GM12873 (cell line): ENCODE measurements around the gene PAK1.

Source experiments
- TF ChIP-seq, protein P1 (sequence below): IDR thresholded peaks from 2 replicates; pipeline ENCODE4 v1.5.1; 2012; ENCODE audit warnings: low read depth, mild to moderate bottlenecking, moderate library complexity, low read length, control low read depth; ENCODE audit not compliant: insufficient read depth; ENCODE audit errors: missing control alignments

Gene PAK1

GRCh38 chr11:77413850-77414460 is 59.9 kb downstream of the PAK1 start:
- TF ChIP-seq, protein P1, sequence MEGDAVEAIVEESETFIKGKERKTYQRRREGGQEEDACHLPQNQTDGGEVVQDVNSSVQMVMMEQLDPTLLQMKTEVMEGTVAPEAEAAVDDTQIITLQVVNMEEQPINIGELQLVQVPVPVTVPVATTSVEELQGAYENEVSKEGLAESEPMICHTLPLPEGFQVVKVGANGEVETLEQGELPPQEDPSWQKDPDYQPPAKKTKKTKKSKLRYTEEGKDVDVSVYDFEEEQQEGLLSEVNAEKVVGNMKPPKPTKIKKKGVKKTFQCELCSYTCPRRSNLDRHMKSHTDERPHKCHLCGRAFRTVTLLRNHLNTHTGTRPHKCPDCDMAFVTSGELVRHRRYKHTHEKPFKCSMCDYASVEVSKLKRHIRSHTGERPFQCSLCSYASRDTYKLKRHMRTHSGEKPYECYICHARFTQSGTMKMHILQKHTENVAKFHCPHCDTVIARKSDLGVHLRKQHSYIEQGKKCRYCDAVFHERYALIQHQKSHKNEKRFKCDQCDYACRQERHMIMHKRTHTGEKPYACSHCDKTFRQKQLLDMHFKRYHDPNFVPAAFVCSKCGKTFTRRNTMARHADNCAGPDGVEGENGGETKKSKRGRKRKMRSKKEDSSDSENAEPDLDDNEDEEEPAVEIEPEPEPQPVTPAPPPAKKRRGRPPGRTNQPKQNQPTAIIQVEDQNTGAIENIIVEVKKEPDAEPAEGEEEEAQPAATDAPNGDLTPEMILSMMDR = peak; percentile 4

DNA sequence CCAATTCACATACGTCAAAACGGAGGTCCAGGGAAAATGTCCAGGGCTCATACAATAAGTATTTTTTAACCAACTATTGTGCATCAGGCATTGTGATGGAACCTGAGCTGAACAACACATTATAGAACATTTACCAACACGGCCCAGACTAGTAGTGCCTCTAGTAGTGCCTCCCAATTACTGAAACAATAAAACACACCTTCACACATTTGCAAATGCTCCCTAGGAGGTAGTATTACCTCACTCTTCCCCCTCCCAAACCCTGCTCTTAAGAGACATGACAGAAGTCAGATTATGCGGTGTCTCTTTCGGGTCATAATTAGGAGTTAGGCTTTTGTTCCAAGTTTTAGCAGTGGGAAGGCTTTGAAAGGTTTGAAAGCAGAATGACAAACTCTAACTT is 61.1 kb downstream of the PAK1 start:
- TF ChIP-seq, protein P1 = no peak

GRCh38 chr11:77411717-77412441 is 62.0 kb downstream of the PAK1 start:
- TF ChIP-seq, protein P1 = no peak

GRCh38 chr11:77411137-77411707 is 62.7 kb downstream of the PAK1 start:
- TF ChIP-seq, protein P1 = no peak

GRCh38 chr11:77410076-77410827 is 63.6 kb downstream of the PAK1 start:
- TF ChIP-seq, protein P1 = no peak

- TF ChIP-seq, protein P1 = no peak
Measured at GRCh38 chr11:77409046-77409445, 64.8 kb downstream of the PAK1 start.

- TF ChIP-seq, protein P1 = no peak
Measured at GRCh38 chr11:77407613-77408012, 66.3 kb downstream of the PAK1 start.
